GM23338 (cell line): Measurements from ENCODE around the gene SSBP2. TPM values are rescaled to one million over a fixed set of nuclear protein-coding genes. Genes with fewer than 3 reads are reported as not detected.
A peak's percentile ranks its signal among the peaks of the same experiment; 100 is the strongest.

ENCODE experiments used
- ATAC-seq: fragments of 200-7000 bp; cut with Tn5 transposase; 3 replicates; pipeline ENCODE4 v1.9.1; 2020
- DNase-seq: peaks from one replicate; pipeline ENCODE4 v3.0.0-alpha.2; 2015; ENCODE audit warnings: low spot score
- H2AFZ ChIP-seq: fragments of 200-600 bp; sonication (generic); 2 replicates; pipeline ENCODE4 v1.8.0; 2016; ENCODE audit warnings: antibody characterized with exemption, mild to moderate bottlenecking, moderate library complexity
- H3F3A ChIP-seq: fragments of 200-600 bp; sonication (generic); replicated peaks from 2 replicates; pipeline ENCODE4 v1.8.0; 2017; ENCODE audit warnings: antibody characterized with exemption, mixed run types, low read depth
- H3K27ac ChIP-seq: fragments of 200-600 bp; sonication (generic); 2 replicates; pipeline ENCODE4 v1.6.1; 2016; ENCODE audit warnings: low read depth
- H3K27me3 ChIP-seq: fragments of 200-600 bp; sonication (generic); 2 replicates; pipeline ENCODE4 v1.8.0; 2016; ENCODE audit warnings: mild to moderate bottlenecking, mixed run types, moderate library complexity; ENCODE audit not compliant: insufficient read depth
- H3K36me3 ChIP-seq: fragments of 200-600 bp; sonication (generic); 2 replicates; pipeline ENCODE4 v1.8.0; 2016; ENCODE audit warnings: mild to moderate bottlenecking; ENCODE audit not compliant: insufficient read depth
- H3K4me1 ChIP-seq: fragments of 200-600 bp; sonication (generic); 2 replicates; pipeline ENCODE4 v1.8.0; 2016; ENCODE audit warnings: mild to moderate bottlenecking, moderate library complexity; ENCODE audit not compliant: insufficient read depth
- H3K4me2 ChIP-seq: fragments of 200-600 bp; sonication (generic); 2 replicates; pipeline ENCODE4 v1.7.1; 2017; ENCODE audit warnings: mixed run types
- H3K4me3 ChIP-seq: fragments of 200-600 bp; sonication (generic); 2 replicates; pipeline ENCODE4 v1.6.1; 2016; ENCODE audit warnings: mixed run types
- H3K79me2 ChIP-seq: fragments of 200-600 bp; sonication (generic); replicated peaks from 2 replicates; pipeline ENCODE4 v1.8.0; 2017; ENCODE audit warnings: mild to moderate bottlenecking; ENCODE audit not compliant: insufficient read depth
- H3K9me2 ChIP-seq: fragments of 200-600 bp; sonication (generic); 2 replicates; pipeline ENCODE4 v1.8.0; 2017; ENCODE audit not compliant: insufficient read depth
- H4K20me1 ChIP-seq: fragments of 200-600 bp; sonication (generic); replicated peaks from 2 replicates; pipeline ENCODE4 v1.8.0; 2017; ENCODE audit warnings: mild to moderate bottlenecking; ENCODE audit not compliant: insufficient read depth
- H3K27ac Mint-ChIP-seq: 2 replicates; pipeline ENCODE4 v1.8.0; 2020; ENCODE audit warnings: inconsistent platforms, mild to moderate bottlenecking, moderate library complexity, mixed read lengths
- H3K27me3 Mint-ChIP-seq: 3 replicates; pipeline ENCODE4 v1.8.0; 2022; ENCODE audit warnings: low read depth, mild to moderate bottlenecking, moderate library complexity, mixed read lengths, inconsistent platforms; ENCODE audit not compliant: insufficient read depth, poor library complexity
- H3K36me3 Mint-ChIP-seq: 3 replicates; pipeline ENCODE4 v1.8.0; 2021; ENCODE audit warnings: low read depth, mild to moderate bottlenecking, inconsistent platforms, moderate library complexity, mixed read lengths
- H3K4me1 Mint-ChIP-seq: 3 replicates; pipeline ENCODE4 v1.8.0; 2020; ENCODE audit warnings: mild to moderate bottlenecking, inconsistent platforms, mixed read lengths
- H3K4me3 Mint-ChIP-seq: 3 replicates; pipeline ENCODE4 v1.8.0; 2021; ENCODE audit warnings: moderate library complexity, mild to moderate bottlenecking, inconsistent platforms, mixed read lengths
- H3K9me3 Mint-ChIP-seq: 3 replicates; pipeline ENCODE4 v1.8.0; 2020; ENCODE audit warnings: moderate library complexity, mild to moderate bottlenecking, inconsistent platforms, mixed read lengths
- CTCF ChIP-seq, 2 experiments: fragments of 200-600 bp in 1 of 2; sonication (generic) in 1 of 2; conservative IDR thresholded peaks; 2 replicates each; pipeline versions ENCODE4 v1.5.1 to v1.6.1; 2016 to 2017; ENCODE audit warnings: antibody characterized with exemption in 2 of 2, low read depth in 2 of 2, mild to moderate bottlenecking in 2 of 2, moderate library complexity in 1 of 2
- ETS1 ChIP-seq: IDR thresholded peaks from 2 replicates; pipeline ENCODE4 v1.6.1; 2016; ENCODE audit warnings: antibody characterized with exemption
- EZH2 ChIP-seq: fragments of 200-600 bp; sonication (generic); IDR thresholded peaks from one replicate; pipeline ENCODE4 v1.8.0; 2017; ENCODE audit warnings: antibody characterized with exemption, mild to moderate bottlenecking, low read depth; ENCODE audit not compliant: unreplicated experiment
- EZH2phosphoT487 ChIP-seq: fragments of 200-600 bp; sonication (generic); IDR thresholded peaks from one replicate; pipeline ENCODE4 v1.8.1; 2018; ENCODE audit warnings: antibody characterized with exemption; ENCODE audit not compliant: unreplicated experiment
- NANOG ChIP-seq: IDR thresholded peaks from 2 replicates; pipeline ENCODE4 v1.6.1; 2016; ENCODE audit warnings: antibody characterized with exemption, borderline replicate concordance
- POLR2AphosphoS5 ChIP-seq: IDR thresholded peaks from 2 replicates; pipeline ENCODE4 v1.6.1; 2016; ENCODE audit warnings: antibody characterized with exemption, low read depth
- REST ChIP-seq: IDR thresholded peaks from one replicate; pipeline ENCODE4 v1.6.1; 2018; ENCODE audit warnings: antibody characterized with exemption; ENCODE audit not compliant: unreplicated experiment
- STAT1 ChIP-seq: IDR thresholded peaks from one replicate; pipeline ENCODE4 v1.6.1; 2016; ENCODE audit warnings: antibody characterized with exemption; ENCODE audit not compliant: unreplicated experiment
- ZNF331 ChIP-seq: fragments of 250-450 bp; sonication (Bioruptor Pico); IDR thresholded peaks from 2 replicates; pipeline ENCODE4 v1.5.0; 2020; ENCODE audit warnings: low read depth, mild to moderate bottlenecking, moderate library complexity
- polyA plus RNA-seq: library from polyadenylated mRNA; unstranded; fragments of >200 nt; fragmentation: Nextera tagmentation; extraction: Ambion mirVana; gene quantifications from 2 replicates; pipeline ENCODE4 v1.2.1, GENCODE V29; 2016
- total RNA-seq: library from RNA; depleted of rRNA; stranded (reverse); fragments of >200 nt; shearing (Covaris generic); gene quantifications from 2 replicates; pipeline ENCODE4 v1.2.3, GENCODE V29; 2014

The SSBP2 gene
- total and polyA plus RNA-seq, 2 experiments from 2014 or later, result 21.5 to 24.7 TPM

DNA sequence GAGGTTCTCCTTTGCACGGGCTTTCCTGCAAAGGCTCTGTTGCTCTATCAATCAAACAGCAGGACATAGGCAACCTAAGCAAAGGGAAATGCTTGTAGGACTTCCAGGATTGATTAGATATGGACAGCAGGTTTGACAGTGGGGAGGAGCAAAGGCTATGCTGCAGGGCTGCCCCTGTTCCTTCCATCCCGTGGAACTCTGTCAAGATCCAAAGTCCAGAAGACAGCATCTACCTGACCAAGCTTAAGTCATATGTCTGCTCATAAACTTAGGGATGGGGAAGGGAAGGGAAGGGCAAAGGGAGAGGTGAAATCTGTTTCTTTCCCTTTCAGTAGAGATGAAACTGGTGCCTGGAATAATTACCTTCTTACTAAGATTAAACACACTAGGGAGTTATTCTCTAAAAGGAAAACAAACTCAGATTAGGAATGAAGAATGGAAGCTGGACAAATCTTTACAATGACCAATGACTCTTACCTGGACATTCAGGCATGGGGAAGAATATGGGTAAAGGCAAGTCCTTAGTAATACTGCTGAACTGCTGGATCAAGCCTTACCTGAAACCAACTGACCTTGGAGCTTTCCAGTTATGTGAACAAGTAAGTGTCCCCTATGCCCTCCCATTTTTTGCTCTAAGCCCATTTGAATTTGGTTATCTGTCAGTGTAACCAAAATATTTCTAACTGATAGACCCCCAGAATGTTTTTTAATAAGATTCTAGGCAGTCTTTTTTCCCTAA is 348.5 kb downstream of the SSBP2 start (continued):
- TF ChIP-seq CTCF (conservative IDR thresholded peaks at IDR 0.05; ENCODE audit: low read depth in 2 of 2), result no peak
- TF ChIP-seq ETS1, result no peak
- TF ChIP-seq REST, result no peak
- TF ChIP-seq POLR2AphosphoS5, result no peak
- TF ChIP-seq STAT1, result no peak

- no peaks in the 10 kb centered on the region for H3K79me2 ChIP-seq
- Mint-ChIP-seq H3K4me1 (no peaks in the 10 kb centered on the region; the same call in 2 of the 3 replicates), H3K36me3 (no peaks in the 10 kb centered on the region), H3K9me3 (no peaks in the 10 kb centered on the region), H3K4me3 (no peak overlapping the region), H3K27me3 (no peaks in the 10 kb centered on the region), H3K27ac (no peak overlapping the region)
- H3K27me3 ChIP-seq, result no peaks in the 10 kb centered on the region
- H3K4me3 ChIP-seq, result no peak overlapping the region
- DNase-seq, result no peak
- no peak overlapping the region for H2AFZ ChIP-seq
- no peaks in the 10 kb centered on the region for H3F3A ChIP-seq
- no peak overlapping the region for H3K4me2 ChIP-seq
- peak; percentile 45; the same call in 2 of the 3 replicates for ATAC-seq
- no peaks in the 10 kb centered on the region for H3K36me3 ChIP-seq
- no peaks in the 10 kb centered on the region for H3K9me2 ChIP-seq
- no peak overlapping the region for H3K27ac ChIP-seq
- H3K4me1 ChIP-seq, result no peaks in the 10 kb centered on the region
- H4K20me1 ChIP-seq, result no peaks in the 10 kb centered on the region
- TF ChIP-seq ETS1 (no peak), REST (no peak), ZNF331 (CRISPR knock-in tag) (no peak), EZH2 (no peak), NANOG (no peak), POLR2AphosphoS5 (no peak), CTCF (conservative IDR thresholded peaks at IDR 0.05; ENCODE audit: low read depth in 2 of 2) (no peak), EZH2phosphoT487 (no peak)
Observed at GRCh38 chr5:81401266-81401665, 349.6 kb downstream of the SSBP2 start.
